HepG2 (cell line): ENCODE measurements around the gene NSUN5. TPM values are rescaled to one million over a fixed set of nuclear protein-coding genes. Genes with fewer than 3 reads are reported as not detected.

Source experiments
- CEBPB ChIP-seq: IDR thresholded peaks from 2 replicates; pipeline ENCODE4 v1.6.1; 2011; ENCODE audit warnings: low read depth, low read length, improper control_type of control experiment, borderline replicate concordance
- CSRNP2 ChIP-seq: sonication (generic); formaldehyde crosslinking; conservative IDR thresholded peaks from 2 replicates; pipeline ENCODE4 v1.8.0; 2022; ENCODE audit warnings: low read depth, missing genetic modification reagents
- DMAP1 ChIP-seq: IDR thresholded peaks from 2 replicates; pipeline ENCODE4 v1.6.1; 2016
- GFI1 ChIP-seq: sonication (generic); formaldehyde crosslinking; IDR thresholded peaks from 2 replicates; pipeline ENCODE4 v1.5.0; 2020; ENCODE audit warnings: missing genetic modification reagents, mild to moderate bottlenecking, borderline replicate concordance
- JUNB ChIP-seq: sonication (generic); formaldehyde crosslinking; IDR thresholded peaks from 2 replicates; pipeline ENCODE4 v1.8.0; 2022; ENCODE audit warnings: missing genetic modification reagents, mild to moderate bottlenecking, borderline replicate concordance
- KAT8 ChIP-seq: IDR thresholded peaks from 2 replicates; pipeline ENCODE4 v1.6.1; 2016; ENCODE audit warnings: missing genetic modification reagents, missing compliant biosample characterization
- LRRFIP1 ChIP-seq: sonication (generic); formaldehyde crosslinking; conservative IDR thresholded peaks from 2 replicates; pipeline ENCODE4 v1.4.0; 2020; ENCODE audit warnings: missing genetic modification reagents
- MNT ChIP-seq: fragments of 450-650 bp; IDR thresholded peaks from 2 replicates; pipeline ENCODE4 v1.6.1; 2016
- MTF1 ChIP-seq: sonication (generic); formaldehyde crosslinking; IDR thresholded peaks from 2 replicates; pipeline ENCODE4 v1.5.0; 2020; ENCODE audit warnings: missing genetic modification reagents
- NFE2 ChIP-seq: sonication (generic); formaldehyde crosslinking; IDR thresholded peaks from 2 replicates; pipeline ENCODE4 v1.4.0; 2020; ENCODE audit warnings: missing genetic modification reagents
- NFE2L2 ChIP-seq: fragments of 150-350 bp; IDR thresholded peaks from 2 replicates; pipeline ENCODE4 v1.6.1; 2014; ENCODE audit warnings: low read length
- SMAD1 ChIP-seq: sonication (generic); formaldehyde crosslinking; IDR thresholded peaks from 2 replicates; pipeline ENCODE4 v1.4.0; 2020; ENCODE audit warnings: missing genetic modification reagents, low read depth, mild to moderate bottlenecking, borderline replicate concordance
- SMC3 ChIP-seq: IDR thresholded peaks from 2 replicates; pipeline ENCODE4 v1.6.1; 2011; ENCODE audit warnings: low read length, improper control_type of control experiment
- TBP ChIP-seq: sonication (generic); formaldehyde crosslinking; IDR thresholded peaks from 2 replicates; pipeline ENCODE4 v1.5.0; 2020; ENCODE audit warnings: missing genetic modification reagents
- ZBTB21 ChIP-seq: sonication (generic); formaldehyde crosslinking; IDR thresholded peaks from 2 replicates; pipeline ENCODE4 v1.4.0; 2020; ENCODE audit warnings: missing genetic modification reagents
- ZFP36L1 ChIP-seq: sonication (generic); formaldehyde crosslinking; IDR thresholded peaks from 2 replicates; pipeline ENCODE4 v1.8.0; 2022; ENCODE audit warnings: mild to moderate bottlenecking, missing genetic modification reagents, moderate library complexity
- ZFP37 ChIP-seq: sonication (generic); formaldehyde crosslinking; IDR thresholded peaks from 2 replicates; pipeline ENCODE4 v1.4.0; 2020; ENCODE audit warnings: missing genetic modification reagents, borderline replicate concordance
- ZFY ChIP-seq: sonication (generic); formaldehyde crosslinking; IDR thresholded peaks from 2 replicates; pipeline ENCODE4 v1.4.0; 2020; ENCODE audit warnings: missing genetic modification reagents
- ZNF337 ChIP-seq: sonication (generic); formaldehyde crosslinking; IDR thresholded peaks from 2 replicates; pipeline ENCODE4 v1.5.1; 2020; ENCODE audit warnings: missing genetic modification reagents, low read depth, mild to moderate bottlenecking, borderline replicate concordance
- ZNF441 ChIP-seq: sonication (generic); formaldehyde crosslinking; IDR thresholded peaks from 2 replicates; pipeline ENCODE4 v1.7.0; 2021; ENCODE audit warnings: missing genetic modification reagents, borderline replicate concordance
- ZNF737 ChIP-seq: sonication (generic); formaldehyde crosslinking; IDR thresholded peaks from 2 replicates; pipeline ENCODE4 v1.5.0; 2020; ENCODE audit warnings: missing genetic modification reagents, mild to moderate bottlenecking, borderline replicate concordance
- polyA plus RNA-seq, 8 experiments: library from polyadenylated mRNA; depleted of rRNA in 3 of 8; stranded (reverse) in 7 of 8; unstranded in 1 of 8; fragments of >200 nt; fragmentation: Illumina TruSeq in 4 of 8; extraction: Trizol in 4 of 8; gene quantifications; 2 replicates each; pipeline versions ENCODE4 v1.2.1 to v1.2.3, GENCODE V29; 2011 to 2016; ENCODE audit warnings: low read depth in 4 of 8, missing spikeins in 1 of 8, mixed read lengths in 1 of 8; ENCODE audit not compliant: insufficient read depth in 1 of 8
- total RNA-seq, 5 experiments: library from RNA; depleted of rRNA; stranded (reverse); fragments of >200 nt; fragmentation: Illumina TruSeq; extraction: Trizol; gene quantifications; 2 replicates each; pipeline ENCODE4 v1.2.3, GENCODE V29; 2016; ENCODE audit warnings: low read depth in 1 of 5
- TF ChIP-seq, protein P1 (sequence below): sonication (generic); formaldehyde crosslinking; IDR thresholded peaks from 2 replicates; pipeline ENCODE4 v1.4.0; 2020; ENCODE audit warnings: missing genetic modification reagents, borderline replicate concordance
- TF ChIP-seq, protein P2 (sequence below): sonication (generic); formaldehyde crosslinking; IDR thresholded peaks from 2 replicates; pipeline ENCODE4 v1.5.1; 2020; ENCODE audit warnings: mild to moderate bottlenecking, missing genetic modification reagents, moderate library complexity

Gene NSUN5
- total and polyA plus RNA-seq, 2 of the 13 experiments (the other 11 are each of a cell fraction or from before 2014, with no cell fraction given): 19.9 to 35.8 TPM

GRCh38 chr7:73308665-73309214, at the start of gene NSUN5 (continued):
- TF ChIP-seq DMAP1: peak; percentile 91
- TF ChIP-seq LRRFIP1 (CRISPR knock-in tag): peak; percentile 78; the same call in 1 of the 2 replicates
- no peak; the same call in 1 of the 2 replicates for TF ChIP-seq JUNB (CRISPR knock-in tag)
- peak; percentile 88 for TF ChIP-seq ZFP36L1 (CRISPR knock-in tag)
- TF ChIP-seq ZNF441 (CRISPR knock-in tag): peak; percentile 93
- peak; percentile 98 for TF ChIP-seq KAT8
- TF ChIP-seq, protein P1, sequence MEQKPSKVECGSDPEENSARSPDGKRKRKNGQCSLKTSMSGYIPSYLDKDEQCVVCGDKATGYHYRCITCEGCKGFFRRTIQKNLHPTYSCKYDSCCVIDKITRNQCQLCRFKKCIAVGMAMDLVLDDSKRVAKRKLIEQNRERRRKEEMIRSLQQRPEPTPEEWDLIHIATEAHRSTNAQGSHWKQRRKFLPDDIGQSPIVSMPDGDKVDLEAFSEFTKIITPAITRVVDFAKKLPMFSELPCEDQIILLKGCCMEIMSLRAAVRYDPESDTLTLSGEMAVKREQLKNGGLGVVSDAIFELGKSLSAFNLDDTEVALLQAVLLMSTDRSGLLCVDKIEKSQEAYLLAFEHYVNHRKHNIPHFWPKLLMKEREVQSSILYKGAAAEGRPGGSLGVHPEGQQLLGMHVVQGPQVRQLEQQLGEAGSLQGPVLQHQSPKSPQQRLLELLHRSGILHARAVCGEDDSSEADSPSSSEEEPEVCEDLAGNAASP (CRISPR knock-in tag): 0 out of 2 replicates have a peak, but pooled peaks have one; percentile 35
- TF ChIP-seq ZFY: peak; percentile 71
- no peak for TF ChIP-seq NFE2L2
- peak; percentile 64; the same call in 1 of the 2 replicates for TF ChIP-seq SMAD1 (CRISPR knock-in tag)
- peak; percentile 34; the same call in 1 of the 2 replicates for TF ChIP-seq ZBTB21 (CRISPR knock-in tag)
- TF ChIP-seq SMC3: no peak
- TF ChIP-seq ZNF737: no peak
- no peak; the same call in 1 of the 2 replicates for TF ChIP-seq ZNF337 (CRISPR knock-in tag)
- TF ChIP-seq CEBPB: no peak; the same call in 1 of the 2 replicates
- no peak for TF ChIP-seq GFI1 (CRISPR knock-in tag)
- no peak for TF ChIP-seq CSRNP2 (CRISPR knock-in tag)
- no peak for TF ChIP-seq TBP
- no peak for TF ChIP-seq MTF1
- TF ChIP-seq ZFP37 (CRISPR knock-in tag): peak; percentile 90; the same call in 1 of the 2 replicates
- no peak for TF ChIP-seq NFE2
- TF ChIP-seq, protein P2, sequence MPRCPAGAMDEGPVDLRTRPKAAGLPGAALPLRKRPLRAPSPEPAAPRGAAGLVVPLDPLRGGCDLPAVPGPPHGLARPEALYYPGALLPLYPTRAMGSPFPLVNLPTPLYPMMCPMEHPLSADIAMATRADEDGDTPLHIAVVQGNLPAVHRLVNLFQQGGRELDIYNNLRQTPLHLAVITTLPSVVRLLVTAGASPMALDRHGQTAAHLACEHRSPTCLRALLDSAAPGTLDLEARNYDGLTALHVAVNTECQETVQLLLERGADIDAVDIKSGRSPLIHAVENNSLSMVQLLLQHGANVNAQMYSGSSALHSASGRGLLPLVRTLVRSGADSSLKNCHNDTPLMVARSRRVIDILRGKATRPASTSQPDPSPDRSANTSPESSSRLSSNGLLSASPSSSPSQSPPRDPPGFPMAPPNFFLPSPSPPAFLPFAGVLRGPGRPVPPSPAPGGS (CRISPR knock-in tag): no peak
- TF ChIP-seq MNT: no peak
